Peyer's patch (tissue), 4 donors: ENCODE measurements around the gene CGB8.

Experiments
- CTCF ChIP-seq, 6 experiments: fragments of 450-650 bp in 4 of 6; fragments of 200-600 bp in 2 of 6; sonication (generic) in 1 of 6; IDR thresholded peaks; one replicate each; pipeline ENCODE4 v1.5.1; 2017 to 2019; ENCODE audit warnings: antibody characterized with exemption in 6 of 6, mild to moderate bottlenecking in 3 of 6, moderate library complexity in 1 of 6
- POLR2A ChIP-seq, 2 donors: fragments of 450-650 bp; IDR thresholded peaks; one replicate each; pipeline ENCODE4 v1.5.1; 2017; ENCODE audit warnings: antibody characterized with exemption in 2 of 2, mild to moderate bottlenecking in 2 of 2, moderate library complexity in 2 of 2

GRCh38 chr19:49004133-49004532, 44.8 kb downstream of the CGB8 start:
- TF ChIP-seq CTCF (IDR thresholded peaks at IDR 0.05) = no peak
- TF ChIP-seq POLR2A (IDR thresholded peaks at IDR 0.05) = no peak
